Cerebellar cortex (tissue), 1 donor: ENCODE data around the gene FBXO7.

ENCODE experiments used
- DNase-seq: peaks from one replicate; pipeline ENCODE4 v3.0.0-alpha.2; 2015; ENCODE audit warnings: low spot score

Gene FBXO7

GRCh38 chr22:32490279-32490678 is 15.7 kb downstream of the FBXO7 start:
- DNase-seq = no peak

GRCh38 chr22:32492111-32492510 is 17.5 kb downstream of the FBXO7 start:
- no peak for DNase-seq

- DNase-seq = no peak
Measured at GRCh38 chr22:32493551-32493950, 18.9 kb downstream of the FBXO7 start.

- no peak for DNase-seq
Measured at GRCh38 chr22:32494971-32495370, 20.4 kb downstream of the FBXO7 start.

GRCh38 chr22:32499666-32500065 is 25.1 kb downstream of the FBXO7 start:
- DNase-seq = no peak

- DNase-seq = no peak
Measured at GRCh38 chr22:32501836-32502752, 27.5 kb downstream of the FBXO7 start.

- DNase-seq = no peak
Measured at GRCh38 chr22:32509045-32509444, 34.4 kb downstream of the FBXO7 start.

- no peak for DNase-seq
Measured at GRCh38 chr22:32511274-32511673, 36.7 kb downstream of the FBXO7 start.

- DNase-seq = no peak
Measured at GRCh38 chr22:32511776-32512175, 37.2 kb downstream of the FBXO7 start.

- no peak for DNase-seq
Measured at GRCh38 chr22:32512267-32512982, 37.8 kb downstream of the FBXO7 start.

- no peak for DNase-seq
Measured at GRCh38 chr22:32515084-32515483, 40.5 kb downstream of the FBXO7 start.

- DNase-seq = no peak
Measured at GRCh38 chr22:32517488-32517887, 42.9 kb downstream of the FBXO7 start.

GRCh38 chr22:32517921-32518320 is 43.3 kb downstream of the FBXO7 start:
- no peak for DNase-seq

GRCh38 chr22:32518381-32518780 is 43.8 kb downstream of the FBXO7 start:
- no peak for DNase-seq

- DNase-seq = no peak
Measured at GRCh38 chr22:32518848-32519247, 44.2 kb downstream of the FBXO7 start.

- DNase-seq = no peak
Measured at GRCh38 chr22:32520612-32521011, 46.0 kb downstream of the FBXO7 start.

GRCh38 chr22:32522237-32522636 is 47.6 kb downstream of the FBXO7 start:
- DNase-seq = no peak

- DNase-seq = no peak
Measured at GRCh38 chr22:32527756-32528155, 53.1 kb downstream of the FBXO7 start.

- no peak for DNase-seq
Measured at GRCh38 chr22:32528316-32528715, 53.7 kb downstream of the FBXO7 start.

GRCh38 chr22:32528984-32529982 is 54.7 kb downstream of the FBXO7 start:
- peak; percentile 77 for DNase-seq

- DNase-seq = no peak
Measured at GRCh38 chr22:32531228-32531627, 56.6 kb downstream of the FBXO7 start.
